Aorta (tissue), 5 donors: ENCODE data around the gene APOL6. TPM values are rescaled to one million over a fixed set of nuclear protein-coding genes. Genes with fewer than 3 reads are reported as not detected.
A peak's percentile ranks its signal among the peaks of the same experiment; 100 is the strongest.

Experiments
- ATAC-seq: fragments of 200-7000 bp; cut with Tn5 transposase; one replicate; pipeline ENCODE4 v1.9.1; 2022; ENCODE audit warnings: moderate library complexity; ENCODE audit not compliant: low FRiP score
- DNase-seq, 2 donors: peaks; one replicate each; pipeline ENCODE4 v3.0.0-alpha.2; 2020
- H3K27ac ChIP-seq, 2 donors: one replicate each; pipeline ENCODE4 v1.5.1; 2013; ENCODE audit warnings: low read length in 2 of 2, mild to moderate bottlenecking in 2 of 2, moderate library complexity in 2 of 2, control low read depth in 1 of 2, inconsistent platforms in 1 of 2, low read depth in 1 of 2
- H3K27me3 ChIP-seq, 2 donors: one replicate each; pipeline ENCODE4 v1.6.1; 2013; ENCODE audit warnings: control low read depth in 1 of 2, low read length in 1 of 2, mild to moderate bottlenecking in 1 of 2, moderate library complexity in 1 of 2; ENCODE audit not compliant: insufficient read depth in 2 of 2, control insufficient read depth in 1 of 2
- H3K36me3 ChIP-seq, 2 donors: one replicate each; pipeline ENCODE4 v1.6.1; 2013; ENCODE audit warnings: control low read depth in 1 of 2, low read length in 1 of 2, mild to moderate bottlenecking in 1 of 2; ENCODE audit not compliant: insufficient read depth in 2 of 2, control insufficient read depth in 1 of 2
- H3K4me1 ChIP-seq, 2 donors: one replicate each; pipeline ENCODE4 v1.6.1; 2013; ENCODE audit warnings: low read length in 2 of 2, control low read depth in 1 of 2, mild to moderate bottlenecking in 1 of 2, moderate library complexity in 1 of 2; ENCODE audit not compliant: insufficient read depth in 2 of 2, control insufficient read depth in 1 of 2
- H3K4me3 ChIP-seq, 2 donors: one replicate each; pipeline ENCODE4 v1.5.1; 2013; ENCODE audit warnings: low read length in 2 of 2, control low read depth in 1 of 2, mild to moderate bottlenecking in 1 of 2
- H3K9me3 ChIP-seq: one replicate; pipeline ENCODE4 v1.6.1; 2013; ENCODE audit warnings: mild to moderate bottlenecking, low read length; ENCODE audit not compliant: control insufficient read depth
- WGBS, 2 donors: extraction: QIAGEN DNeasy Blood & Tissue Kit; methylation state at CpG; one replicate each; pipeline ENCODE4 v1.1.7; 2013; 5-methylcytosine and 5-hydroxymethylcytosine counted together
- intact Hi-C, 2 donors: fragments of 100-400 bp; cut with DNase I; formaldehyde crosslinking; loops; one replicate each; pipeline versions ENCODE4 v1.14.2 to v1.15.0; 2022
- polyA plus RNA-seq, 2 donors: library from polyadenylated mRNA; stranded (reverse); fragments of 200-250 nt; gene quantifications; one replicate each; pipeline ENCODE4 v1.2.3, GENCODE V29; 2013
- total RNA-seq, 2 donors: library from RNA; stranded (reverse); fragmentation: NEBNext Ultra II Directional; extraction: Animal tissue kit (Norgen Biotek cat#: 25700); gene quantifications; one replicate each; pipeline ENCODE4 v1.2.1, GENCODE V29; 2021
- donor health status: healthy with polysubstance abuse.
- donor health status: Bipolar disorder and iron deficiency.
- donor health status: DM: no; HTN: no; CAD: no.
- donor health status: DM: no; HTN: no; CAD: no.
- donor health status: DM: yes; HTN: yes; CAD: no.

The APOL6 gene
- total and polyA plus RNA-seq, 4 donors: 5.0 to 19.0 (median 10.4) TPM

DNA sequence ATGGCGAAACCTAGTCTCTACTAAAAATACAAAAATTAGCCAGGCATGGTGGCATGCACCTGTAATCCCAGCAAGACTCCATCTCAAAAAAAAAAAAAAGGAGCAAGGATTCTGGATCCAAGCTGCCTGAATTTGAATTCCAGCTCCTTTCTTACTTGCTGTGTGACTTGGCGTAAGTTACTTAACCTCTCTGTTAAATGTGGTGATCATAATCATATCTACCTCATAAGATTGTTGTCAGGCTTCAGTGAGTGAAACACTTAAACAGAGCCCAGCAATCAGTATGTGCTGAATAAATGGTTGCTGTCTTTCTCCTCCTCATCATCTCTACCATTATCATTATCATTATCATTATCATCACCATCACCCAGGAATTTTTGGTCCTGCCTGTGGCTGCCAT lies 33.8 kb upstream of the APOL6 start:
- intact Hi-C loops: no loop called here
- H3K4me1 ChIP-seq: no peaks in the 10 kb centered on the region
- WGBS, 2 donors: 98% methylated on average over 2 of the region's 2 CpGs
- H3K36me3 ChIP-seq: no peaks in the 10 kb centered on the region
- H3K9me3 ChIP-seq: no peaks in the 10 kb centered on the region
- no peak overlapping the region for H3K4me3 ChIP-seq
- ATAC-seq (no peak), DNase-seq (no peak)
- H3K27ac ChIP-seq: no peak overlapping the region
- H3K27me3 ChIP-seq: no peaks in the 10 kb centered on the region

DNA sequence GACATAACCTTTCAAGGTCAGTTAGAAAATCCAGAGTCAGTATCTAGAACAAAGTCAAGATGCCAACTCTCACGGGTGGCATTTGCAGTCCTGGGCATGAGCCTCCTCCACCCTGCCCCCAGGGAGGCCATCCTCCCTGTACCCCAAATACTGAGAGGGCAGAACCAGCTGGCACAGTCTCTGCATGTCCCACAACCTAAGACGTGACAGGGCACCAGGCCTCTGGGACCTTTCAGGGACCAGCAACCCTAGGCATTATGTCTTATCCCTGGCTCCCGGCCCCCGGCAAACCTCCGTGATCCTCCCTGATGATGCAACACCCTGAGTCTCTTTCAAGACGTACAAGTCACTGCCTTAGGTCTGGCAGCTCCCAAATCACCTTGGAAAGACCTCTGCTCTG lies 33.1 kb upstream of the APOL6 start:
- Histone ChIP-seq H3K4me1 (no peaks in the 10 kb centered on the region), H3K9me3 (no peaks in the 10 kb centered on the region), H3K27me3 (no peaks in the 10 kb centered on the region), H3K36me3 (no peaks in the 10 kb centered on the region), H3K4me3 (no peak overlapping the region), H3K27ac (no peak overlapping the region)
- intact Hi-C loops: no loop called here
- 89 to 94% methylated on average over 6 of the region's 6 CpGs for WGBS, 2 donors
- DNase-seq (peak; percentile 24 to 67), ATAC-seq (no peak)

DNA sequence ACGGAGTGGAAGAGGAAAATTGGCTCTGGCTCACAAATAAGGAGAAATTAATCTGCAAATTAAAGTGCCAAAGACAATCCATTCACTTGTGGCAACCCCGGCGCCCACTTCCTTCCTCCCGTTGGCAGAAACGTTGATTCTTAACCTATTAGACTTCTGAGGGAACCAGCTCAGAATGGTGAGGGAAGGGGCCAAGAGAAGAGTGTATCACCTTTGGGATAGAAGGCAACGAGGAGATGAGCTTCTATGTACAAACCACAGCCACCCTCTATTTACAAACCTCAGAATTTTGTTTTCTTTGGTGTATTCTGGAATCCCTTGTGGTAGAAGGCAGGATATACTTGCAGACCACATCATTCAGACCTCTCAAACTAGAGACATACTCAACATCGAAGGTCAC lies 32.2 kb upstream of the APOL6 start:
- Histone ChIP-seq H3K4me3 (no peak overlapping the region), H3K4me1 (no peaks in the 10 kb centered on the region), H3K36me3 (no peaks in the 10 kb centered on the region), H3K27ac (no peak overlapping the region), H3K9me3 (no peaks in the 10 kb centered on the region), H3K27me3 (no peaks in the 10 kb centered on the region)
- DNase-seq (no peak), ATAC-seq (no peak)
- WGBS, 2 donors: 82 to 90% methylated on average over 7 of the region's 7 CpGs
- intact Hi-C loops: no loop called here

DNA sequence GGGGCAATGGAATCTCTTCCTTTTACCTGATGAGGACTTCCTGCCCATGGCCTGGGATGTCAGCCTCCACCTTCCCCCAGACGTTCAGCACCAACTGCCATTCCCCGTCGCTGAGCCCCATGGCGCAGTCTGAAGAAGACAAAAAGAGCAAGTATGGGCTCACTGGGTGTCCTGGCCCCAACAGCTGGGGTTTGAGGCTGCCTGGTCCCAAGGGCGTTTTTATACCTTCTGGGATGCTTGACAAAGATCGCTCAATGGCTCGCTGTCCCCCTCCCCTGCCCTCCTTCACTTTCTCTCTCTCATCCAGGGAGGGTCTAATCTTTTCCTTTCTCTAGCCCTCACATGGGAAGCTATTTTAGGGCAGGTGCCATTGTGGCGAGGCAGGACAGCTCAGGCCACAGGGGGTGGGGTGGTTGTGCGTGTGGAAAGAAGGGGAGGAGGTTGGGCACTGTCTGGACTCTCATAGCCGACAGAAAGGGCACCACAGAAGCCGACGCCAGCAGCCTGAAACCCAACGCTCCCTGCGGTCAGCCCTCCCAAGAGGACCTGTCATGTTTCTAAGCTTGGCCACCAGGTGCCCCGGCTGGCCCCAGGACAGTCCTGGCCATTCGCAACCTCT lies 31.0 kb upstream of the APOL6 start, which contains the start of gene MB:
Gene MB, minus strand, starts transcription at position 193 of the 619 bp plus-strand sequence. Its CDS starts 72 bp downstream, at position 121.
- intact Hi-C loops: no loop called here
- no peak within 1 kb of the TSS for H3K27ac ChIP-seq

DNA sequence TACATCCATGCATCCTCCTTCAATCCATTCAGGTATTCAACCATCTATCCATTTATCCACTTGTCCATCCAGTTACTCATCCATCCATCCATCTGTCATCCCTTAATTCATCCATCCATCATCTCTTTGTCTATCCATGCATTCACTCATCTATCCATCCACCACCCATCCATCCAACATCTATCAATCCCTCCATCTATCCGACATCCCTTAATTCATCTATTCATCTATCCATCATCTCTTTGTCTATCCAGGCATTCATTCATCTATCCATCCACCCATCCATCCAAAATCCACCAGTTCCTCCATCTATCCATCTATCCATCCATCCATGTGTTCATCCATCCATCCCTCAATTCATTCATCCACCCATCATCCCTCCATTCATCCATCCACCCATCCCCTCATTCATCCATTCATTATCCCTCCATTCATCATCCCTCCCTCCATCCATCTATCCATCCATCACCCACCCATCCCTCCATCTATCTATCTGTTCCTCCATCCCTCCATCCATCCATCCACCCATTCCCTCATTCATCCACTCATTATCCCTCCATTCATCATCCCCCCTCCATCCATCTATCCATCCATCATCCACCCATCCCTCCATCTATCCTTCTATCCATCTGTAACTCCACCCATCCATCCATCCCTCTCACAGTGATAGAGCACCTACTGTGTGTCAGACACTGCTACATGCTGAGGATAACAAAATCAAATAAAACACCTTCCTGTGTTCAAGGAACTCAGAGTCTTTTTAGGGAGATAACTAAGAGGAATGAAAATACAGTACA lies 29.6 kb upstream of the APOL6 start:
- Histone ChIP-seq H3K36me3 (no peaks in the 10 kb centered on the region), H3K9me3 (no peaks in the 10 kb centered on the region), H3K27me3 (no peaks in the 10 kb centered on the region), H3K4me1 (no peaks in the 10 kb centered on the region), H3K4me3 (no peak overlapping the region), H3K27ac (no peak overlapping the region)
- DNase-seq (no peak), ATAC-seq (no peak)
- WGBS, 2 donors: 96 to 100% methylated on average over 1 of the region's 1 CpG
- intact Hi-C loops: no loop called here

More for the DNA sequence above, 31.0 kb upstream of the APOL6 start, which contains the start of gene MB:
- H3K4me1 ChIP-seq: no peaks in the 10 kb centered on the region
- DNase-seq (peak in 1 of 2 donors; percentile 23), ATAC-seq (no peak)
- no peaks in the 10 kb centered on the region for H3K27me3 ChIP-seq
- H3K4me3 ChIP-seq: no peak within 1 kb of the TSS
- whole genome bisulfite sequencing, 2 donors: 83 to 87% methylated on average over 16 of the region's 16 CpGs
- H3K9me3 ChIP-seq: no peaks in the 10 kb centered on the region
- H3K36me3 ChIP-seq: no peaks in the 10 kb centered on the region

DNA sequence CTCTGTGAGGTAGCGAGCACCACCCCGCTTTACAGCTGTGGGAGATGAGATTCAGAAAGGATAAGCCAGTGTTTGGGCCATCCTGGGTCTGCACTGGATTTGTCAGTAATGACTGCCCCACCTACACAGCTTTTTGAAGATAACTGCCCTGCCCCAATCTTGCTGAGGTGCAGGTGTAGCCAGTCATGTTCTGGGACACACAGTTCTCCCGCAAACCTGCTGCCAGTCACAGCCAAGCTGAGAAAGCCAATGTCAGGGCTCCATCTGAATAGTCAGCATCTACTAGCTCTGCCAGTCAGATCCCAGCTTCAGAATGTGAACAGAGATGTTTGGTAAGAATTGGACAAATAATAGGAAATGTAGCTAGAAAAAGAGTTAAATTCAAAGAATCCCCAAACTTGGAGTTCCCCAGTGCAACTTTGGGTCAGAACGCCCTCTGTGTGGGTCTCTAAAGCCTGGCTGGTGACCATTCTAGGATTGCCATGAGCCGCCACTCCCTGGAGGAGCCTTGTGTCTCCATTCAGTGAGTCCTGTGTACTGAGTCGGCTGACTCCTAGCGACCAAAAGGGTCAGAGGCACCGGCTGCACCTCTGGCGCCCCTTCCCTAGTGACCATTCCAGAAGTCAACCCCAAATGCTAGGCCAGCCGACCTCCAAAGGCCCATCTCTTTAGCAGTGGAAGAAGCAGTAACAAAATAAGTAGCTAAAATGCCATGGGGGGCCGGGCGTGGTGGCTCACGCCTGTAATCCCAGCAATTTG lies 28.7 kb upstream of the APOL6 start:
- H3K9me3 ChIP-seq: no peaks in the 10 kb centered on the region
- H3K27me3 ChIP-seq: no peaks in the 10 kb centered on the region
- DNase-seq: peak in 1 of 2 donors; percentile 50
- intact Hi-C loops: loop anchor here in 1 of 2 donors (5.0 kb wide), 1 partner anchor 267 kb away; no protein-coding TSS in a partner anchor
- ATAC-seq: no peak
- WGBS, 2 donors: 94 to 96% methylated on average over 13 of the region's 13 CpGs
- no peaks in the 10 kb centered on the region for H3K36me3 ChIP-seq
- no peak overlapping the region for H3K4me3 ChIP-seq
- no peak overlapping the region for H3K27ac ChIP-seq
- H3K4me1 ChIP-seq: no peaks in the 10 kb centered on the region

DNA sequence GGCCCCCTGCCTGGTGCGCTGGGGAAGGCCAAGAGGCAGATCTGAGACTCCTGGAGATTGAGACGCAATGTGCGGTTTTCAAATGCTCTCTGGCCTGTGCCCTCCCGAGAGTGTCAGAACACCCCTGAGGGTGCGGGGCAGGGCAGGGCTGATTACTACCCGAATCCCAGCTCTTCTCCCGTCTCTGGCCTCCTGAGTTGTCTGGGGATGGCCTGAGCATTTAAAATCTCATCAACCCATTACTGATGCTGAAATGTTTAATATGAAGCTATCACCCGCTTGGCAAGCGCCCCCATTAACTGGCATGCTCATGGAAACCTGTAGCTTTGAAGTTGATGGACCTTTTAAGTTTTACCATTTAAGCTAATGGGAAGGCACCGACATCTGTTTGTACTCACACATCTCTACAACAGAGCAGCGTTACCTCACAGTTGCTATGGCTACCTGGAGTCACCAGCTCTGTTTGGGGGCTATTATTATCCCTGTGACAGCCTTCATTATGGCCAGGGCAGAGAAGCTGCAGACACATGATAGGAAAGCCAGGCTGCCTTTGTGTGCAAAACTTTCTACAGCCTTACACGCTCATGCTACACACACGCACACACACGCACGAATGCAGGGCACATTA lies 27.5 kb upstream of the APOL6 start:
- H3K4me1 ChIP-seq: no peaks in the 10 kb centered on the region
- no peak overlapping the region for H3K27ac ChIP-seq
- H3K9me3 ChIP-seq: no peaks in the 10 kb centered on the region
- no peaks in the 10 kb centered on the region for H3K36me3 ChIP-seq
- WGBS, 2 donors: 80 to 82% methylated on average over 15 of the region's 15 CpGs
- no peak overlapping the region for H3K4me3 ChIP-seq
- no peak for ATAC-seq
- H3K27me3 ChIP-seq: no peaks in the 10 kb centered on the region
- peak in 1 of 2 donors; percentile 64 for DNase-seq
- intact Hi-C loops: loop anchor here in 1 of 2 donors (5.0 kb wide), 1 partner anchor 268 kb away; no protein-coding TSS in a partner anchor

DNA sequence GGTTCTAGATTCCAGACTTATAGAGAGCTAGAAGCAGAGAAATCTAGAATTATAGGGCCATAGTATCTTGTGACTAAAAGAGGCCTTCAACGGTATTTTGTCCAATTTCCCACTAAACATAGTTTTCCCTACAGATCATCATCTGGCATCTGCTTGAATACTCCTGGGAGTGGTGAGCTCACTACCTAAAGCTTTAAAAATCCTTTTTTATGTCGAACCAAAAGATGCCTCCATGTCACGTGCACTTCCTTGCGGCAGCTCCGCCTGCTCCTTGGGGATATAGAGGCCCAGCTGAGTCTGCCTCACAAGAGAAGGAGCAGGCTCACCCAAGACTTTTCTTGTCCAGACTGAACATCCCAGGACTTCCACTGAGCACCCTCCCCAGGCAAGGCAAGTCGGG lies 26.8 kb upstream of the APOL6 start:
- no peak overlapping the region for H3K27ac ChIP-seq
- intact Hi-C loops: loop anchor here in 1 of 2 donors (5.0 kb wide), 1 partner anchor 269 kb away; no protein-coding TSS in a partner anchor

More for the DNA sequence above, 26.8 kb upstream of the APOL6 start:
- Histone ChIP-seq H3K9me3 (no peaks in the 10 kb centered on the region), H3K36me3 (no peaks in the 10 kb centered on the region), H3K4me3 (no peak overlapping the region), H3K27me3 (no peaks in the 10 kb centered on the region), H3K4me1 (no peaks in the 10 kb centered on the region)
- no peak for ATAC-seq
- peak in 1 of 2 donors; percentile 60 for DNase-seq
- WGBS, 2 donors: 50% methylated on average over 6 of the region's 6 CpGs
